ENCODE data around the gene CHST11.
"Not testable (repeated sequence)": the region's sequence is repeated elsewhere in the genome, so short reads cannot be mapped to it uniquely, and the experiment has no call there.

Gene CHST11

GRCh38 chr12:104799458-104799857, 342.7 kb downstream of the CHST11 start:
- no peak for DNase-seq (ENCODE audit: extremely low spot score, insufficient read length, low read depth)
- no peak for FAIRE-seq

DNA sequence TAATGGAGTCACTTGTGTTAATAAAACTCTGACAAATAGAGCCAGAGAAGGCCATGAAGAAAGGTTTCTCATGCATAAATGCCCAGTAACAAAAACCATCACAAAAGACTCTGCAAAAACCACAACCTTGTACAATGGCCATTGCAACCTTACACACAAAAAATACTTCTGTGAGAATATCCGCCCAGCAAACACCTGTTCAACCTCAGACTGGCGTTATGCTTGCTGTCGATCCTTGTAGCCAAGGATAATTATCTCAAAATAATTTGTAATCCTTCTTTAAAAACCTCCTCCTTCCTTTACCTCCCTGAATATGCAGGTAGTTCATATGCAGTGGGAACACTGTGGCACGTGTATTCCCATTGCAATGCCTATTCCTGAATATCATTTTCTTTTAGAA, 344.3 kb downstream of the CHST11 start:
- FAIRE-seq (no peak), DNase-seq (ENCODE audit: extremely low spot score, insufficient read length, low read depth) (no peak)

GRCh38 chr12:104801427-104801826, 344.7 kb downstream of the CHST11 start:
- DNase-seq (ENCODE audit: extremely low spot score, insufficient read length, low read depth), result no peak
- no peak for FAIRE-seq

- DNase-seq (ENCODE audit: extremely low spot score, insufficient read length, low read depth) (no peak), FAIRE-seq (no peak)
Measured at GRCh38 chr12:104802208-104802607, 345.5 kb downstream of the CHST11 start.

DNA sequence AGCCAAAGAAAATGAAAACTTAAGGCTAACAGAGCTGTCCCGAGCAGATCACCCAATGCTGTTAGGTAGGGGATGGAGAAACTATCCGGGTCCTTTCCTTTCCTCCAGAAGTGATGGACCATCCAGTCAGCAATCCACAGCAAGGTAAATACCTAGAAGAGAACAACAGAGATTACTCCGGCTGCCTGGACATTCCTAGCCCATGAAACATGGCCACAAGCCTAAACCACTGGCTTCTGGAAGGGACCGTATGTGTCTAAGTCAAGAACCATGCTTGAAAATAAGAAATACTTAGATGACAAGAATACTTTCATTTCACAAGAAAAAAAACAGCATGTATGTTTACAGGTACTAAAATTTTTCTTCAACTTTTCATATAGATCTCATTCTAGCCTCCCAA, 348.4 kb downstream of the CHST11 start:
- DNase-seq (ENCODE audit: extremely low spot score, insufficient read length, low read depth) (no peak), FAIRE-seq (no peak)

DNA sequence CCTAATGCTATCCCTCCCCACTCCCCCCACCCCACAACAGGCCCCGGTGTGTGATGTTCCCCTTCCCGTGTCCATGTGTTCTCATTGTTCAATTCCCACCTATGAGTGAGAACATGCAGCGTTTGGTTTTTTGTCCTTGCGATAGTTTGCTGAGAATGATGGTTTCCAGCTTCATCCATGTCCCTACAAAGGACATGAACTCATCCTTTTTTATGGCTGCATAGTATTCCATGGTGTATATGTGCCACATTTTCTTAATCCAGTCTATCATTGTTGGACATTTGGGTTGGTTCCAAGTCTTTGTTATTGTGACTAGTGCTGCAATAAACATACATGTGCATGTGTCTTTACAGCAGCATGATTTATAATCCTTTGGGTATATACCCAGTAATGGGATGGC, 349.4 kb downstream of the CHST11 start:
- not testable (repeated sequence) for DNase-seq (ENCODE audit: extremely low spot score, insufficient read length, low read depth); FAIRE-seq

DNA sequence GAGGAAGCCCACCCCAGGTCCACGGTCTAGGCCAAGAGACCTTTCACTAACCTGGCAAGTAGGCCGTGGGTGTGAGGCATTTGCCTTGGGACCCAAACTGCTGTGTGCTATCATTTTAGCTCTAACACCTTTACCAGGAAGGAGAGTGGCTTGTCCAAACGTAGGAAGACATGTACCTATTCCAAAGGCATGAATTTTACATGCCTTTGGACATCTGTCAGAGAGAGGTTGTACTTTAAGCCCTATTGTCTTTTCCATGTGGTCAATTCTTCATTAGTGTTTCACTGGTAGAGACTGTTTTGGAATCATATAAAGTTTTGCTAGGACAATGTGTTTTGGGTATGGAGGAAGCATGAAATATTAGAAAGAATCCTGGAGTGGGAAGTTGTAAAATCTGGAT, 352.5 kb downstream of the CHST11 start:
- DNase-seq (ENCODE audit: extremely low spot score, insufficient read length, low read depth), result no peak
- no peak for FAIRE-seq

- DNase-seq (ENCODE audit: extremely low spot score, insufficient read length, low read depth) (no peak), FAIRE-seq (peak; percentile 56)
Measured at GRCh38 chr12:104809706-104810385, 353.1 kb downstream of the CHST11 start.
